HCT116 (cell line): ENCODE data around the gene HERC2. TPM values are rescaled to one million over a fixed set of nuclear protein-coding genes. Genes with fewer than 3 reads are reported as not detected.

Experiments
- ATAC-seq: fragments of 200-7000 bp; cut with Tn5 transposase; 2 replicates; pipeline ENCODE4 v1.9.1; 2020; ENCODE audit warnings: mild to moderate bottlenecking, moderate library complexity
- BruUV-seq: library from RNA; stranded (reverse); fragments of 400-500 nt; replicated peaks from 2 replicates; lab custom pipeline; 2021; lab: Mats Ljungman, UMichigan
- CTCF ChIA-PET: fragments of 300-600 bp; sonication (Branson Sonifier 250); formaldehyde crosslinking; loops from one replicate; lab custom pipeline; 2021; ENCODE audit warnings: antibody characterized with exemption; lab: Charles Lee
- POLR2A ChIA-PET: fragments of 300-600, 350-600 bp; sonication (Branson Sonifier 250); formaldehyde crosslinking; loops from one replicate; lab custom pipeline; 2021; ENCODE audit warnings: antibody characterized with exemption; lab: Charles Lee
- RAD21 ChIA-PET, 2 experiments: fragments of 300-600 bp; sonication (Branson Sonifier 250); formaldehyde crosslinking; loops; one replicate each; lab custom pipeline; 2023; ENCODE audit warnings: low total read pairs in 2 of 2; ENCODE audit not compliant: uncharacterized antibody in 2 of 2, unreplicated experiment in 2 of 2, low non-redundant PET in 1 of 2; lab: Charles Lee
- DNase-seq: peaks from one replicate; pipeline ENCODE4 v3.0.0-alpha.2; 2010; ENCODE audit warnings: low read depth, low spot score
- H2AFZ ChIP-seq: fragments of 200-600 bp; shearing (Covaris generic), sonication (generic); 2 replicates; pipeline ENCODE4 v1.6.1; 2017; ENCODE audit warnings: low read depth, mixed run types, mixed read lengths, antibody characterized with exemption, low read length; ENCODE audit not compliant: poor library complexity, severe bottlenecking
- H3K27ac ChIP-seq: 2 replicates; pipeline ENCODE4 v1.5.1; 2012; ENCODE audit warnings: low read depth, low read length
- H3K27me3 ChIP-seq: fragments of 200-600 bp; sonication (generic); 2 replicates; pipeline ENCODE4 v1.6.1; 2016; ENCODE audit warnings: mixed run types, low read length, mixed read lengths; ENCODE audit not compliant: insufficient read depth
- H3K36me3 ChIP-seq, 2 experiments: fragments of 200-500 bp in 1 of 2; fragments of 200-600 bp in 1 of 2; sonication (Bioruptor generic) in 1 of 2; sonication (generic) in 1 of 2; 2 replicates each; pipeline versions ENCODE4 v1.5.1 to v1.6.1; 2014 to 2016; ENCODE audit warnings: low read length in 2 of 2, inconsistent platforms in 1 of 2, mixed read lengths in 1 of 2, mixed run types in 1 of 2; ENCODE audit not compliant: insufficient read depth in 2 of 2, control insufficient read depth in 1 of 2
- H3K4me1 ChIP-seq, 2 experiments: fragments of 200-600 bp in 1 of 2; sonication (generic) in 1 of 2; 2 replicates each; pipeline versions ENCODE4 v1.5.1 to v1.6.1; 2012 to 2017; ENCODE audit warnings: low read length in 2 of 2, inconsistent platforms in 1 of 2, mild to moderate bottlenecking in 1 of 2, mixed read lengths in 1 of 2, mixed run types in 1 of 2, moderate library complexity in 1 of 2; ENCODE audit not compliant: insufficient read depth in 2 of 2, control insufficient read depth in 1 of 2
- H3K4me2 ChIP-seq: fragments of 200-600 bp; sonication (generic); 2 replicates; pipeline ENCODE4 v1.6.1; 2017; ENCODE audit warnings: mixed run types, low read length, mixed read lengths
- H3K4me3 ChIP-seq, 2 experiments: fragments of 200-600 bp in 1 of 2; sonication (generic) in 1 of 2; replicated peaks in 1 of 2; 2 replicates each; pipeline ENCODE4 v1.5.1; 2011 to 2016; ENCODE audit warnings: low read length in 2 of 2, control low read depth in 1 of 2, low read depth in 1 of 2, mild to moderate bottlenecking in 1 of 2, mixed read lengths in 1 of 2, mixed run types in 1 of 2
- H3K79me2 ChIP-seq: fragments of 200-600 bp; sonication (generic); 2 replicates; pipeline ENCODE4 v1.6.1; 2017; ENCODE audit warnings: mild to moderate bottlenecking, mixed run types, low read length, moderate library complexity, mixed read lengths; ENCODE audit not compliant: insufficient read depth
- H3K9ac ChIP-seq: fragments of 200-600 bp; sonication (generic); 2 replicates; pipeline ENCODE4 v1.6.1; 2016; ENCODE audit warnings: low read length, mixed read lengths
- H3K9me2 ChIP-seq: fragments of 200-600 bp; sonication (generic), shearing (Covaris generic); 2 replicates; pipeline ENCODE4 v1.6.1; 2017; ENCODE audit warnings: mixed run types, mild to moderate bottlenecking, moderate library complexity; ENCODE audit not compliant: insufficient read depth
- H3K9me3 ChIP-seq, 2 experiments: fragments of 200-500 bp in 1 of 2; fragments of 200-600 bp in 1 of 2; sonication (Bioruptor generic) in 1 of 2; sonication (generic) in 1 of 2; 2 replicates each; pipeline ENCODE4 v1.6.1; 2014 to 2017; ENCODE audit warnings: low read length in 2 of 2, mixed read lengths in 2 of 2, inconsistent platforms in 1 of 2, low read depth in 1 of 2, mild to moderate bottlenecking in 1 of 2, mixed run types in 1 of 2, moderate library complexity in 1 of 2; ENCODE audit not compliant: control insufficient read depth in 1 of 2, insufficient read depth in 1 of 2
- H4K20me1 ChIP-seq: fragments of 200-600 bp; sonication (generic), shearing (Covaris generic); 2 replicates; pipeline ENCODE4 v1.6.1; 2017; ENCODE audit warnings: mixed run types, mild to moderate bottlenecking, moderate library complexity; ENCODE audit not compliant: insufficient read depth
- CBX3 ChIP-seq: IDR thresholded peaks from 2 replicates; pipeline ENCODE4 v1.6.1; 2012; ENCODE audit warnings: low read depth
- EZH2 ChIP-seq: fragments of 200-600 bp; sonication (generic); IDR thresholded peaks from 2 replicates; pipeline ENCODE4 v1.6.1; 2017; ENCODE audit warnings: antibody characterized with exemption, mixed run types
- EZH2phosphoT487 ChIP-seq: fragments of 200-600 bp; IDR thresholded peaks from 2 replicates; pipeline ENCODE4 v1.6.1; 2018; ENCODE audit warnings: antibody characterized with exemption, borderline replicate concordance
- JUND ChIP-seq: IDR thresholded peaks from 2 replicates; pipeline ENCODE4 v1.6.1; 2012
- POLR2AphosphoS5 ChIP-seq: IDR thresholded peaks from 2 replicates; pipeline ENCODE4 v1.6.1; 2011; ENCODE audit warnings: mild to moderate bottlenecking, low read depth, low read length, moderate library complexity
- SIN3A ChIP-seq: IDR thresholded peaks from 2 replicates; pipeline ENCODE4 v1.6.1; 2012; ENCODE audit warnings: low read depth
- SRF ChIP-seq: IDR thresholded peaks from 2 replicates; pipeline ENCODE4 v1.6.1; 2012; ENCODE audit warnings: low read depth
- TCF7L2 ChIP-seq: IDR thresholded peaks from 2 replicates; pipeline ENCODE4 v1.7.0; 2011; ENCODE audit warnings: borderline replicate concordance, inconsistent platforms; ENCODE audit not compliant: insufficient read depth, insufficient read length; ENCODE audit errors: extremely low read depth
- YY1 ChIP-seq: IDR thresholded peaks from 2 replicates; pipeline ENCODE4 v1.6.1; 2011; ENCODE audit warnings: low read length, low read depth, moderate library complexity, mild to moderate bottlenecking; ENCODE audit not compliant: insufficient replicate concordance; ENCODE audit errors: extremely low read depth
- ZNF274 ChIP-seq: fragments of 200-500 bp; sonication (Bioruptor generic); IDR thresholded peaks from 2 replicates; pipeline ENCODE4 v1.6.1; 2014; ENCODE audit warnings: mild to moderate bottlenecking, low read depth, low read length, inconsistent platforms
- intact Hi-C: fragments of 100-400 bp; cut with micrococcal nuclease; formaldehyde crosslinking; loops from 2 replicates; pipeline ENCODE4 v1.10.0; 2022
- total RNA-seq: library from RNA; stranded (reverse); gene quantifications from one replicate; pipeline ENCODE4 v1.2.1, GENCODE V29; 2021; ENCODE audit not compliant: unreplicated experiment
- TF ChIP-seq, protein P1 (sequence below): IDR thresholded peaks from 2 replicates; pipeline ENCODE4 v1.6.1; 2012
- TF ChIP-seq, protein P2 (sequence below): IDR thresholded peaks from 2 replicates; pipeline ENCODE4 v1.6.1; 2012
- TF ChIP-seq, protein P3 (sequence below): IDR thresholded peaks from 2 replicates; pipeline ENCODE4 v1.6.1; 2012; ENCODE audit warnings: low read depth

Gene HERC2
- total RNA-seq, 1 experiment from 2014 or later: 55.5 TPM

DNA sequence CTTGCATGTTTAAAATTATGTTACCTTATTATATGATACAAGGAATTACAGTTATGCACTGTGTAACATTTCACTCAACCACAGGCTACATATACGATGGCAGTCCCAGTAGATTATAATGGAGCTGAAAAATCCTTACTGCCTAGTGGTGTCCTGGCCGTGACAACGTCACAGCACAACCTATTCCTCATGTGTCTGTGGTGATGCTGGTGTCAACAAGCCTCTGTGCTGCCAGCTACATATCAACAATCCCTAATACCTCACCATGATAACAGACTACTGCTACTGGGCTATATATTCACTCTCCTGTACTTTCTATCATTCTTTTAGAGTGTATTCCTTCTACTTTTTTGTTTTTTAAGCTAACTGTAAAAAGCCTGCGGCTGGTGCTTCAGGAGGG lies 142.7 kb downstream of the HERC2 start:
- H3K9ac ChIP-seq: no peak overlapping the region

DNA sequence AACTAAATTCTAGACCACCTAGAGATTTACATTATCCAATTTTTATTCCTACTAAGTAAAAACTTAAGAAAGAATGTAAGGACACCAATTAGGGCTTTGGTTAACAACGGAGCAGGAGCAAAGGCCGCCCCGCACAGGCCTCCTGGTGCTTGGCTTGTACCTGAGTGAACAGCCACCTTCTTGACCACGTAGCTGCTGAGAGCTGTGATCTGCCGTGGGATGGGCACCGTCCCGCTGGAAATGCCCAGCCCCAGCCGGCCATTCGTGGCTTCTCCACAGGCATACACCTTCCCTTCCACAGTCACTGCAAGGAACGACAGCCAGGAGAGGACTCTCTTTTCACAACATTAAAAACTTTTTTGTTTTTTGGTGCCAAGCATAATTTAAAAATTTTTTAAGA lies 143.3 kb downstream of the HERC2 start:
- ChIA-PET CTCF (no interaction called here), RAD21 (no interaction called here), POLR2A (no interaction called here)
- Histone ChIP-seq H3K27me3 (no peaks in the 10 kb centered on the region), H3K9me2 (no peaks in the 10 kb centered on the region), H3K4me1 (no peaks in the 10 kb centered on the region), H3K4me3 (no peak overlapping the region), H3K36me3 (peaks cover 10 to 22% of the 10 kb centered on the region in 2 experiments; a peak in 3 of 4 replicates), H2AFZ (no peak overlapping the region), H4K20me1 (no peaks in the 10 kb centered on the region), H3K4me2 (no peak overlapping the region), H3K79me2 (no peaks in the 10 kb centered on the region), H3K9me3 (no peaks in the 10 kb centered on the region), H3K27ac (no peak overlapping the region), H3K9ac (no peak overlapping the region)
- BruUV-seq: no TSS peak
- intact Hi-C loops: no loop called here
- no peak for DNase-seq
- no peak for ATAC-seq
- TF ChIP-seq POLR2AphosphoS5 (no peak), SIN3A (no peak), EZH2 (no peak), ZNF274 (no peak), TCF7L2 (no peak), EZH2phosphoT487 (no peak), CBX3 (no peak), JUND (no peak), YY1 (no peak), SRF (no peak)
- TF ChIP-seq, protein P1, sequence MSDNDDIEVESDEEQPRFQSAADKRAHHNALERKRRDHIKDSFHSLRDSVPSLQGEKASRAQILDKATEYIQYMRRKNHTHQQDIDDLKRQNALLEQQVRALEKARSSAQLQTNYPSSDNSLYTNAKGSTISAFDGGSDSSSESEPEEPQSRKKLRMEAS: no peak
- TF ChIP-seq, protein P2, sequence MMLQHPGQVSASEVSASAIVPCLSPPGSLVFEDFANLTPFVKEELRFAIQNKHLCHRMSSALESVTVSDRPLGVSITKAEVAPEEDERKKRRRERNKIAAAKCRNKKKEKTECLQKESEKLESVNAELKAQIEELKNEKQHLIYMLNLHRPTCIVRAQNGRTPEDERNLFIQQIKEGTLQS: no peak

More for the DNA sequence above, 142.7 kb downstream of the HERC2 start:
- H4K20me1 ChIP-seq: no peaks in the 10 kb centered on the region
- POLR2A ChIA-PET: no interaction called here
- TF ChIP-seq, protein P3, sequence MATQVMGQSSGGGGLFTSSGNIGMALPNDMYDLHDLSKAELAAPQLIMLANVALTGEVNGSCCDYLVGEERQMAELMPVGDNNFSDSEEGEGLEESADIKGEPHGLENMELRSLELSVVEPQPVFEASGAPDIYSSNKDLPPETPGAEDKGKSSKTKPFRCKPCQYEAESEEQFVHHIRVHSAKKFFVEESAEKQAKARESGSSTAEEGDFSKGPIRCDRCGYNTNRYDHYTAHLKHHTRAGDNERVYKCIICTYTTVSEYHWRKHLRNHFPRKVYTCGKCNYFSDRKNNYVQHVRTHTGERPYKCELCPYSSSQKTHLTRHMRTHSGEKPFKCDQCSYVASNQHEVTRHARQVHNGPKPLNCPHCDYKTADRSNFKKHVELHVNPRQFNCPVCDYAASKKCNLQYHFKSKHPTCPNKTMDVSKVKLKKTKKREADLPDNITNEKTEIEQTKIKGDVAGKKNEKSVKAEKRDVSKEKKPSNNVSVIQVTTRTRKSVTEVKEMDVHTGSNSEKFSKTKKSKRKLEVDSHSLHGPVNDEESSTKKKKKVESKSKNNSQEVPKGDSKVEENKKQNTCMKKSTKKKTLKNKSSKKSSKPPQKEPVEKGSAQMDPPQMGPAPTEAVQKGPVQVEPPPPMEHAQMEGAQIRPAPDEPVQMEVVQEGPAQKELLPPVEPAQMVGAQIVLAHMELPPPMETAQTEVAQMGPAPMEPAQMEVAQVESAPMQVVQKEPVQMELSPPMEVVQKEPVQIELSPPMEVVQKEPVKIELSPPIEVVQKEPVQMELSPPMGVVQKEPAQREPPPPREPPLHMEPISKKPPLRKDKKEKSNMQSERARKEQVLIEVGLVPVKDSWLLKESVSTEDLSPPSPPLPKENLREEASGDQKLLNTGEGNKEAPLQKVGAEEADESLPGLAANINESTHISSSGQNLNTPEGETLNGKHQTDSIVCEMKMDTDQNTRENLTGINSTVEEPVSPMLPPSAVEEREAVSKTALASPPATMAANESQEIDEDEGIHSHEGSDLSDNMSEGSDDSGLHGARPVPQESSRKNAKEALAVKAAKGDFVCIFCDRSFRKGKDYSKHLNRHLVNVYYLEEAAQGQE: no peak
- no peak for TF ChIP-seq YY1
- TF ChIP-seq, all 23 proteins: peak for 0
- no peak for ATAC-seq
- no peaks in the 10 kb centered on the region for H3K79me2 ChIP-seq
- intact Hi-C loops: no loop called here
- no peaks in the 10 kb centered on the region for H3K4me1 ChIP-seq
- RAD21 ChIA-PET: no interaction called here
- no peaks in the 10 kb centered on the region for H3K9me2 ChIP-seq
- no peak overlapping the region for H3K4me3 ChIP-seq
- DNase-seq: no peak
- peaks cover 10 to 22% of the 10 kb centered on the region in 2 experiments; a peak in 3 of 4 replicates for H3K36me3 ChIP-seq
- no peak overlapping the region for H2AFZ ChIP-seq
- H3K4me2 ChIP-seq: no peak overlapping the region
- no peaks in the 10 kb centered on the region for H3K27me3 ChIP-seq
- no peak overlapping the region for H3K27ac ChIP-seq
- BruUV-seq: no TSS peak
- H3K9me3 ChIP-seq: no peaks in the 10 kb centered on the region
- CTCF ChIA-PET: no interaction called here
